Fibroblast of lung (primary cell): ENCODE measurements around the gene TMEM11. TPM values are rescaled to one million over a fixed set of nuclear protein-coding genes. Genes with fewer than 3 reads are reported as not detected.

Experiments
- DNase-seq, 2 donors: peaks; one replicate each; pipeline versions ENCODE4 v3.0.0 to v3.0.0-alpha.2; 2010; ENCODE audit warnings: low read depth in 2 of 2
- H2AFZ ChIP-seq: 2 replicates; pipeline ENCODE4 v1.5.1; 2012; ENCODE audit warnings: low read length, control low read depth, inconsistent platforms
- H3K27ac ChIP-seq: 2 replicates; pipeline ENCODE4 v1.5.1; 2011; ENCODE audit warnings: low read length, control low read depth; ENCODE audit not compliant: insufficient read depth
- H3K27me3 ChIP-seq: 2 replicates; pipeline ENCODE4 v1.5.1; 2011; ENCODE audit warnings: mild to moderate bottlenecking, low read length; ENCODE audit not compliant: control insufficient read depth, insufficient read depth
- H3K36me3 ChIP-seq: 2 replicates; pipeline ENCODE4 v1.5.1; 2011; ENCODE audit warnings: low read length; ENCODE audit not compliant: control insufficient read depth, insufficient read depth
- H3K4me1 ChIP-seq: 2 replicates; pipeline ENCODE4 v1.5.1; 2011; ENCODE audit warnings: low read length; ENCODE audit not compliant: control insufficient read depth, insufficient read depth; ENCODE audit errors: extremely low read depth
- H3K4me2 ChIP-seq: 2 replicates; pipeline ENCODE4 v1.5.1; 2011; ENCODE audit warnings: low read length, control low read depth; ENCODE audit not compliant: insufficient read depth; ENCODE audit errors: extremely low read depth
- H3K4me3 ChIP-seq, 4 experiments: fragments of 200-600 bp in 1 of 4; sonication (generic) in 1 of 4; replicated peaks in 1 of 4; 2 replicates each; pipeline ENCODE4 v1.5.1; 2011 to 2016; ENCODE audit warnings: low read length in 4 of 4, low read depth in 3 of 4, mild to moderate bottlenecking in 3 of 4, control low read depth in 2 of 4, inconsistent platforms in 1 of 4, mixed read lengths in 1 of 4; ENCODE audit not compliant: insufficient read depth in 1 of 4; ENCODE audit errors: control extremely low read depth in 1 of 4
- H3K79me2 ChIP-seq: 2 replicates; pipeline ENCODE4 v1.5.1; 2012; ENCODE audit warnings: mild to moderate bottlenecking, low read length, inconsistent platforms; ENCODE audit not compliant: control insufficient read depth, insufficient read depth
- H3K9ac ChIP-seq: 2 replicates; pipeline ENCODE4 v1.5.1; 2011; ENCODE audit warnings: mild to moderate bottlenecking, low read length, control low read depth; ENCODE audit not compliant: insufficient read depth
- H3K9me3 ChIP-seq: 2 replicates; pipeline ENCODE4 v1.5.1; 2012; ENCODE audit warnings: low read depth, low read length; ENCODE audit not compliant: control insufficient read depth, insufficient read depth
- H4K20me1 ChIP-seq: 2 replicates; pipeline ENCODE4 v1.5.1; 2011; ENCODE audit warnings: low read length; ENCODE audit not compliant: control insufficient read depth, insufficient read depth; ENCODE audit errors: extremely low read depth
- EZH2 ChIP-seq: IDR thresholded peaks from 2 replicates; pipeline ENCODE4 v1.5.1; 2012; ENCODE audit warnings: low read length, control low read depth, mild to moderate bottlenecking; ENCODE audit errors: missing control alignments
- polyA plus RNA-seq, 2 donors: library from polyadenylated mRNA; depleted of rRNA in 1 of 2; stranded (reverse) in 1 of 2; unstranded in 1 of 2; fragments of >200 nt; gene quantifications; 2 replicates each; pipeline ENCODE4 v1.2.1, GENCODE V29; 2011 to 2012; ENCODE audit warnings: missing spikeins in 1 of 2
- total RNA-seq: library from RNA; depleted of rRNA; stranded (reverse); fragments of >200 nt; gene quantifications from 2 replicates; pipeline ENCODE4 v1.2.1, GENCODE V29; 2014
- TF ChIP-seq, protein P1 (sequence below), 2 donors: IDR thresholded peaks in 1 of 2; conservative IDR thresholded peaks in 1 of 2; 1 replicate in 1 of 2; 2 replicates in 1 of 2; pipeline ENCODE4 v1.5.1; 2011 to 2012; ENCODE audit warnings: low read length in 2 of 2, control low read depth in 1 of 2, inconsistent platforms in 1 of 2, low read depth in 1 of 2, mild to moderate bottlenecking in 1 of 2

TMEM11 gene
- total and polyA plus RNA-seq, 2 donors (not counting 1 experiment from before 2014, with no cell fraction given) = 21.5 to 41.1 TPM

GRCh38 chr17:21160401-21160800 lies 53.6 kb downstream of the TMEM11 start:
- no peak for DNase-seq
- Histone ChIP-seq H3K4me3 (no peak overlapping the region), H3K27me3 (no peaks in the 10 kb centered on the region), H2AFZ (no peak overlapping the region), H3K9me3 (no peaks in the 10 kb centered on the region), H3K79me2 (no peaks in the 10 kb centered on the region), H3K36me3 (no peaks in the 10 kb centered on the region), H4K20me1 (no peaks in the 10 kb centered on the region), H3K4me1 (peaks cover 8% of the 10 kb centered on the region), H3K27ac (no peak overlapping the region), H3K4me2 (no peak overlapping the region), H3K9ac (no peak overlapping the region)
- TF ChIP-seq, protein P1, sequence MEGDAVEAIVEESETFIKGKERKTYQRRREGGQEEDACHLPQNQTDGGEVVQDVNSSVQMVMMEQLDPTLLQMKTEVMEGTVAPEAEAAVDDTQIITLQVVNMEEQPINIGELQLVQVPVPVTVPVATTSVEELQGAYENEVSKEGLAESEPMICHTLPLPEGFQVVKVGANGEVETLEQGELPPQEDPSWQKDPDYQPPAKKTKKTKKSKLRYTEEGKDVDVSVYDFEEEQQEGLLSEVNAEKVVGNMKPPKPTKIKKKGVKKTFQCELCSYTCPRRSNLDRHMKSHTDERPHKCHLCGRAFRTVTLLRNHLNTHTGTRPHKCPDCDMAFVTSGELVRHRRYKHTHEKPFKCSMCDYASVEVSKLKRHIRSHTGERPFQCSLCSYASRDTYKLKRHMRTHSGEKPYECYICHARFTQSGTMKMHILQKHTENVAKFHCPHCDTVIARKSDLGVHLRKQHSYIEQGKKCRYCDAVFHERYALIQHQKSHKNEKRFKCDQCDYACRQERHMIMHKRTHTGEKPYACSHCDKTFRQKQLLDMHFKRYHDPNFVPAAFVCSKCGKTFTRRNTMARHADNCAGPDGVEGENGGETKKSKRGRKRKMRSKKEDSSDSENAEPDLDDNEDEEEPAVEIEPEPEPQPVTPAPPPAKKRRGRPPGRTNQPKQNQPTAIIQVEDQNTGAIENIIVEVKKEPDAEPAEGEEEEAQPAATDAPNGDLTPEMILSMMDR (conservative IDR thresholded peaks at IDR 0.05 in 1 of 2, IDR thresholded peaks at IDR 0.05 in 1 of 2; ENCODE audit: low read depth in 1 of 2, low read length in 2 of 2) = no peak
- no peak for TF ChIP-seq EZH2

DNA sequence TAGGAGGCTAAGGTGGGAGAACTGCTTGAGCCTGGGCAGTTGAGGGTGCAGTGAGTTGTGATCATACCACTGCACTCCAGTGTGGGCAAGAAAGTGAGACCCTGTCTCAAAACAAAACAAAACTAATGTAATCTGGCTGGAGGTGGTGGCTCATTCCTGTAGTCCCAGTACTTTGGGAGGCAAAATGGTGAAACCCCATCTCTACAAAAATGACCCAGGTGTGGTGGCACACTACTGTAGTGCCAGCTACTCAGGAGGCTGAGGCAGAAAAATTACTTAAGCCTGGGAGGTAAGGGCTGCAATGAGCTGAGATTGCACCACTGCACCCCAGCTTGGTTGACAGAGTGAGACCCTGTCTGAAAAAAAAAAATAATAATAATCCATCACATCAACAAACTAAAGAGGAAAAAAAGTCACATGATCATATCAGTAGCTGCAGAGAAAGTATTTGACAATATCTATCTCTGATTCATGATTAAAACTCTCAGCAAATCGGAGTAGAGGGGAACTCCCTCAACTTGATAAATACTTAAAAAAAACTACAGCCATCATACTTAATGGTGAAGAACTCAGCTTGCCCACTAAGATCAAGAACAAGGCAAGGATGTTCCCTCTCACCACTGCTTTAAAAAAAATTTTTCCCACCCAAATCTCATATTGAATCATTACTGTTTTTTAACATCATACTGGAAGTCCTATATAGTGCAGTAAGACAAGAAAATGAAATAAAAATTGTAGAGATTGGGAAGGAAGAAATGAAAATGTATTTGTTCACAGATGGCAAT lies 56.2 kb downstream of the TMEM11 start:
- H3K79me2 ChIP-seq = no peaks in the 10 kb centered on the region
- no peaks in the 10 kb centered on the region for H4K20me1 ChIP-seq
- H3K9ac ChIP-seq = no peak overlapping the region
- no peaks in the 10 kb centered on the region for H3K36me3 ChIP-seq
- no peaks in the 10 kb centered on the region for H3K27me3 ChIP-seq
- no peak overlapping the region for H3K4me3 ChIP-seq
- peaks cover 8% of the 10 kb centered on the region for H3K4me1 ChIP-seq
- DNase-seq = no peak
- no peak overlapping the region for H3K4me2 ChIP-seq
- TF ChIP-seq, protein P1 (conservative IDR thresholded peaks at IDR 0.05 in 1 of 2, IDR thresholded peaks at IDR 0.05 in 1 of 2; ENCODE audit: low read depth in 1 of 2, low read length in 2 of 2) = no peak
- TF ChIP-seq EZH2 = no peak
- no peaks in the 10 kb centered on the region for H3K9me3 ChIP-seq
- H2AFZ ChIP-seq = no peak overlapping the region
- H3K27ac ChIP-seq = no peak overlapping the region

- H3K27ac ChIP-seq = no peak overlapping the region
- H4K20me1 ChIP-seq = no peaks in the 10 kb centered on the region
- no peaks in the 10 kb centered on the region for H3K4me1 ChIP-seq
- no peaks in the 10 kb centered on the region for H3K27me3 ChIP-seq
- no peaks in the 10 kb centered on the region for H3K36me3 ChIP-seq
- no peak overlapping the region for H3K9ac ChIP-seq
- no peak for DNase-seq
- H3K9me3 ChIP-seq = no peaks in the 10 kb centered on the region
- no peak overlapping the region for H2AFZ ChIP-seq
- TF ChIP-seq, protein P1 (conservative IDR thresholded peaks at IDR 0.05 in 1 of 2, IDR thresholded peaks at IDR 0.05 in 1 of 2; ENCODE audit: low read depth in 1 of 2, low read length in 2 of 2) = no peak
- no peak for TF ChIP-seq EZH2
- H3K4me3 ChIP-seq = no peak overlapping the region
- H3K79me2 ChIP-seq = no peaks in the 10 kb centered on the region
- H3K4me2 ChIP-seq = no peak overlapping the region
Measured at GRCh38 chr17:21152731-21153130, 61.2 kb downstream of the TMEM11 start.
